Urothelium cell line (cell line): ENCODE measurements around the gene CD99.
"Not testable (repeated sequence)": the region's sequence is repeated elsewhere in the genome, so short reads cannot be mapped to it uniquely, and the experiment has no call there.

Experiments used
- DNase-seq: peaks from one replicate; pipeline ENCODE4 v3.0.0; 2011; ENCODE audit warnings: low spot score, mixed read lengths
- FAIRE-seq: peaks from 2 replicates; lab custom pipeline; 2011; peaks lifted over from hg19 to GRCh38; lab: Jason Lieb, UNC

Gene CD99

GRCh38 chrX:2673611-2674010, 17.5 kb upstream of the CD99 start:
- DNase-seq (no peak), FAIRE-seq (no peak)

GRCh38 chrX:2675657-2676200, 15.4 kb upstream of the CD99 start:
- not testable (repeated sequence) for FAIRE-seq, DNase-seq

- FAIRE-seq, result no peak
- no peak for DNase-seq
Observed at GRCh38 chrX:2676794-2677675, 14.1 kb upstream of the CD99 start.

GRCh38 chrX:2677764-2678163, 13.3 kb upstream of the CD99 start:
- no peak for FAIRE-seq
- DNase-seq, result peak; percentile 77

GRCh38 chrX:2678583-2678982, 12.5 kb upstream of the CD99 start:
- FAIRE-seq (no peak), DNase-seq (no peak)

GRCh38 chrX:2679534-2680485, 11.3 kb upstream of the CD99 start:
- no peak for FAIRE-seq
- DNase-seq, result no peak

GRCh38 chrX:2680486-2681348, 10.4 kb upstream of the CD99 start:
- no peak for FAIRE-seq
- no peak for DNase-seq

- FAIRE-seq (no peak), DNase-seq (no peak)
Observed at GRCh38 chrX:2682565-2683177, 8.4 kb upstream of the CD99 start.

- DNase-seq (no peak), FAIRE-seq (no peak)
Observed at GRCh38 chrX:2684256-2684655, 6.8 kb upstream of the CD99 start.

- DNase-seq (no peak), FAIRE-seq (no peak)
Observed at GRCh38 chrX:2685886-2686285, 5.2 kb upstream of the CD99 start.

- DNase-seq, result no peak
- no peak for FAIRE-seq
Observed at GRCh38 chrX:2689773-2690666, 1.1 kb upstream of the CD99 start.

- peak; percentile 12 for DNase-seq
- FAIRE-seq, result no peak
Observed at GRCh38 chrX:2691543-2692220, 587 bp downstream of the CD99 start.

GRCh38 chrX:2692221-2693112, 1.4 kb downstream of the CD99 start:
- no peak for FAIRE-seq
- DNase-seq, result no peak

- DNase-seq (no peak), FAIRE-seq (no peak)
Observed at GRCh38 chrX:2693113-2694002, 2.3 kb downstream of the CD99 start.

GRCh38 chrX:2694914-2695267, 3.8 kb downstream of the CD99 start:
- FAIRE-seq (no peak), DNase-seq (no peak)

- FAIRE-seq, result no peak
Observed at GRCh38 chrX:2696698-2697215, 5.7 kb downstream of the CD99 start.

More at GRCh38 chrX:2696698-2697215, 5.7 kb downstream of the CD99 start:
- no peak for DNase-seq
